DMS53 treated with DMSO at 0.1 percent for 48 hours (cell line): Measurements from ENCODE around the gene PRRT1.
A peak's percentile ranks its signal among the peaks of the same experiment; 100 is the strongest.

ENCODE experiments used
- DNase-seq: peaks from one replicate; lab custom pipeline; 2025; ENCODE audit not compliant: unreplicated experiment; lab: John Stamatoyannopoulos, UW

Gene PRRT1

GRCh38 chr6:32175711-32176475, 24.2 kb upstream of the PRRT1 start, which contains the start of gene AGPAT1:
Gene AGPAT1 (minus strand): TSS chr6:32176084. CDS start chr6:32171496, 4,588 bp downstream.
- peak; percentile 93 for DNase-seq

GRCh38 chr6:32175322-32175710, 23.6 kb upstream of the PRRT1 start:
- no peak for DNase-seq

GRCh38 chr6:32174416-32174815, 22.7 kb upstream of the PRRT1 start:
- DNase-seq = no peak

- no peak for DNase-seq
These were observed 21.4 kb upstream of the PRRT1 start for GRCh38 chr6:32173051-32173727.

DNA sequence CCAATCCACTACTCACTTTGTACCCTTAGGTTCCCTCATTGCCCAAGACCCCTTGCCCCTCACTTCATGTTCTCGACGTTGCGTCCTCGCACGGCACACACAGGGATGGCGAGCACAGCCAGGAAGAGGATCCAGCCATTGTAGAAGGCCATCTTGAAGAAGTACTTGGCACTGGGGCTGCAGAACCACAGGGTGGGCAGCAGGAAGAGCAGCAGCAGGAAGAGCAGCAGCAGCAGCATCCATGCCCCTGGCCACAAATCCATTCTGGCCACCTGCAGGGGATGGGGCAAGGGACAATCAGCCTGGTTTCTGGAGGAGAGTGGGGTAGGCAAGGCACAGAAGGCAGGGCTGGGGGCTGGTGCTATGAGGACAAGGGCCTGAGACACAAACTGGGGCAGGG, 19.5 kb upstream of the PRRT1 start:
- DNase-seq = no peak

- no peak for DNase-seq
These were observed 18.6 kb upstream of the PRRT1 start for GRCh38 chr6:32170294-32170693.

DNA sequence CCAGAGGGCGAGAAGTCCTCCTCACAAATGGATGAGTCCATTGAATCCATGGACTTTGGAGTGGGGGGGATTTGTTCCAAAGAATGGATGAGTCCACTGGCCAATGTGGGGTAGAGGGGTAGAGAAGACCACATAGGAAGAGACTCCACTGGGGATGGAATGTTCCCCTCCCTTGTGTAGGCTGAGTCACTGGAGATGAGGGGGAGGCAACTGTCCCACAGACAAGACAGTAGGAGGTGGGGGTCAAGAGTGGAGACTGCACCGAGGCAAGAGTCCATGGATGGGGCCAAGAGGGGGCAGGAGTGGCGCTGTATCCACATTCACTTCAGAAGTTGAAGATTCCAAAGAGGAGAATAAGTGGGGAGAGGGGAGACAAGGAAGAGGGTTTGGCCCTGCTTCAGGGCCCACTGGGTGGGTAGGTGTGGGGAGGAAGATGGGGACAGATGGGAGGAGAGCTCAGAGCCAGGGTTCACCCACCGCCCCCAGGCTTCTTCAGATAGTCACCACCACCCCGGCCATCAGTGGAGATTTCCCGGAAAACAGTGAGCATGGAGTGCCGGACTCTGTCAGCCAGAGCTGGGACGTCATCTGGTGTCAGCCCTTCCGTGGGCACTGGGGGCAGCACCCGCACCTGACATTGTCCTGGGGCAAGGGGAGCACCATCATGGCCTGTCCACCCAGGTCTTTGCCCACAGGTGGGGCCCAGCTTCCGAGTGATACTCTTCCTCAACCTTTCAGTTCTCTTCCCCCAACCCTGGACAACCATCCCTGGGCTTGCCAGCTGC, 17.3 kb upstream of the PRRT1 start:
- no peak for DNase-seq

DNA sequence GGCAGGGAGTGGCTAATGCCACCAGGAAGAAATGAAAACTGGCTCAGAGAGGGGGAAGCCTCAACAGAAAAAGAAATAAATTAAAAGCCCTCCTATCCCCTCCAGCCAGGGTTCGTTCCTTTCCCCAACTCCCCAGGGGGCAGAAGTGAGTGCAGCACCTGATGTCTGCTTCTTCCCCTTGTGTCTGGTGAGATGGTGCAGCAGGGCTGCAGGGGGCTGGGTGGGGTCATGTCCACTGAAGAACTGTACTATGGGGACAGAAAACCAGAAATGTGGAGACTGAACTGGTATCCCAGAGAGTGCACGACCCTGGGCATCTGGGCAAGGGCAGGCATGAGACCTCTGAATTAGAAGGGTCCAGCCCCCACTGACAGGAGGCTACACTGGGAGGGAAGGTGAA, 16.6 kb upstream of the PRRT1 start:
- no peak for DNase-seq

- DNase-seq = no peak
These were observed 16.1 kb upstream of the PRRT1 start for GRCh38 chr6:32167761-32168262.

DNA sequence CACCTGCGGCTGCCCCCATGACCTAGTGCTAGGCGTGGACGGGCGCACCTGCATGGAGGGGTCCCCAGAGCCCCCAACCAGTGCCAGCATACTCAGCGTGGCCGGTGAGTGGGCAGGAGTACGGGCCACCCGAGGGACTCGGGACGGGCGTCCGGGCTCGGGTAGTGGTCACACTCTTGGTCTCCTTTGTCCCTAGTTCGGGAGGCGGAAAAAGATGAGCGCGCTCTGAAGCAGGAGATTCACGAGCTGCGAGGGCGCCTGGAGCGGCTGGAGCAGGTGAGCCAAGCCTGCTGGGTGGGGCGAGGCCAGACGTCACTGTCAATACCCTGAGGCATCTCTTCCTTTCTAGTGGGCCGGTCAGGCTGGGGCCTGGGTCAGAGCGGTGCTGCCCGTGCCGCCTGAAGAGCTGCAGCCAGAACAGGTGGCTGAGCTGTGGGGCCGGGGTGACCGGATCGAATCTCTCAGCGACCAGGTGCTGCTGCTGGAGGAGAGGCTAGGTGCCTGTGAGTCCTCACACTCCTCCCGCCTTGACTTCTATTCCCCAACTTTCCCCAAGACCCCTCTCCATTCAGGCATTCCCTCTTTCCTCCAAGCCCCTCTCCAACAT, 15.5 kb upstream of the PRRT1 start:
- peak; percentile 56 for DNase-seq

GRCh38 chr6:32166411-32167061, 14.8 kb upstream of the PRRT1 start:
- no peak for DNase-seq

DNA sequence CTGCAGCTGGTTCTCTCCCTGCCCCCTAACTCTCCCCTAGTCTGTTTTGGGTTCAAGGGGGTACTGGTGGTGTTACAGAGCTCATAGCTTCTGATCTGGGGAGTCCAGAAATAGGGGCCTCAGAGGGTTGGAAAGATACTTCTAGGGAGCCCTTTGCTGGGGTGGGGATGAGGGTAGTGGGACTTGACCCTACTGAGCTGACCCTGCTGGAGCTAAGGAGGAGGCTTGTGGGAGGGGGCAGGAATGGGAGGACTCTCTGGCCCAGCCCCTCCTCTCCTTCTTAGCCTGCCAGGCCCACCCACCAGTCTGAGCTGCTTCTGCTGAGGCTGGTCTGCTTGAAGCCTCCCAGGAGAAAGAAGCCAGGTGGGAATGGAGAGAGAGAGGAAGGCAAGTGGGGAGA, 12.6 kb upstream of the PRRT1 start, which contains the start of gene EGFL8:
Gene EGFL8 (plus strand): TSS at position 301 of the 400 bp plus-strand sequence. CDS start 1,571 bp downstream, outside the sequence.
- DNase-seq = no peak

DNA sequence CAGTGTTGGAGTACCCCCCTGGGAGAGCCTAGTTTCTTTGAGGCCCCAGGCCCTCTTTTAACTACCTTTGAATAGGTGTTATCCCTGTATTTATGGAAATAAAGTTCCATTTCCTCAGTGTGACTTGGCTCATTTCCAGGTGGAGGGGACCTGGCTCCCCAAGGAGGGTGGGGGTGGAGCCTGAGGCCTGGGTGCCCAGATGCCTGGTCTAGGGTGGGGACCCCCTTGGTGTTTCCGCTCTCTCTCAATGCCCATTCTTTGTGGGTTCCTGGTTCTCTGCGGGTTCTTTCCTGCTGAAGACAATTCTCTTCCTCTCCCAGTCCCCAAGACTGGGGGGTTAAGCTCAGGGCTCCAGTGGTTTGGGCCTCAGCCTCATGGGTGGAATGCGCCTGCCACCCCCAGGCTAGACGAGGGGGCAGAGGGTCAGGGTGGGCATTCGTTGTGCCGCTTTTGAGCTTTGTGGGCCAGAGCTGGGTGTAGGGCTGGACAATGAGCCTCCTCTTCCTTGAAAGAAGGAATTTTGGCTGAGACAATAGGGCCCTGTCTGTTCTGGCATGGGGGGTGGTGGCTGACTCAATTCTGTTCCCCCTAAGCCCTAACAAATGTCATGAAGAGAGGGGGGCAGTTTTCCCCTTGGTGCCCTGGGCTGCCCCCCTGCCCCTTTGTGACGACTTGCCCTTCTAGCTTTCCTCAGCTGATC, 12.0 kb upstream of the PRRT1 start:
- DNase-seq = no peak

DNA sequence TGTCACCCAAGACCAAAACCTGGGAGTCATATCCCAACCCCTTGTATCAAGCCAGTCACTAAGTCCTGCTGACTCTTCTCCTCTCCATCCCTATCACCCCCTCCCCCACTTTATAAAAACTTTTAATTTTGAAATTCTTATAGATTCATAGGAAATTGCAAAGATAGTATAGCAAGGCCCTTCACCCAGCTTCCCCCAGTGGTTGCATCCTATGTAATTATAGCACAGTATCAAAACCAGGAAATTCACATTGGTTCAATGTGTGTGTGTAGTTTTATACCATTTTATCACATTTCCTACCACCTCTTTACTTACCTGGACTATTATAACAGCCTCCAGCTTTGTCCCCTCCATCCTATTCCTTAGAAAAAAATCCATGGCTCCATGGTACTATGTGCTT, 6.3 kb upstream of the PRRT1 start:
- DNase-seq = no peak

GRCh38 chr6:32156891-32157290, 5.2 kb upstream of the PRRT1 start:
- no peak for DNase-seq

DNA sequence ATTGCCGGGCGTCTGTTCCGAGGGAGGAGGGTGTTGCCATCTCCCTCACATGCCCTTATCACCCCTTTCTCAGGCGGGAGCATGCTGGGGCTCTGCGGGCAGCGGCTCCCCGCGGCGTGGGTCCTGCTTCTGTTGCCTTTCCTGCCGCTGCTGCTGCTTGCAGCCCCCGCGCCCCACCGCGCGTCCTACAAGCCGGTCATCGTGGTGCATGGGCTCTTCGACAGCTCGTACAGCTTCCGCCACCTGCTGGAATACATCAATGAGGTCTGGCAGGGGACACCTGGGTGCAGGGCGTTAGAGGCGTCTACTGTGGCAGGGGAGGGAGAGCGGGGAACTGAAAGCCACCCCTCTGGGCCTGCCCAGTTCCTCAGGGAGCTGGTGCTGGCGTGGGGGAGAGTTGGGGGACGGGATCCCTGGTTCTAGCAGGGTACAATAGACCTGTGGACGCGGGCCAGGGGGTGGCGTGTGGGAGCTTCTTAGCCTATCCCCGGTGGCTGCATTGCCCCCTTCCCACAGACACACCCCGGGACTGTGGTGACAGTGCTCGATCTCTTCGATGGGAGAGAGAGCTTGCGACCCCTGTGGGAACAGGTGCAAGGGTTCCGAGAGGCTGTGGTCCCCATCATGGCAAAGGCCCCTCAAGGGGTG, 2.9 kb upstream of the PRRT1 start:
- peak; percentile 77 for DNase-seq

DNA sequence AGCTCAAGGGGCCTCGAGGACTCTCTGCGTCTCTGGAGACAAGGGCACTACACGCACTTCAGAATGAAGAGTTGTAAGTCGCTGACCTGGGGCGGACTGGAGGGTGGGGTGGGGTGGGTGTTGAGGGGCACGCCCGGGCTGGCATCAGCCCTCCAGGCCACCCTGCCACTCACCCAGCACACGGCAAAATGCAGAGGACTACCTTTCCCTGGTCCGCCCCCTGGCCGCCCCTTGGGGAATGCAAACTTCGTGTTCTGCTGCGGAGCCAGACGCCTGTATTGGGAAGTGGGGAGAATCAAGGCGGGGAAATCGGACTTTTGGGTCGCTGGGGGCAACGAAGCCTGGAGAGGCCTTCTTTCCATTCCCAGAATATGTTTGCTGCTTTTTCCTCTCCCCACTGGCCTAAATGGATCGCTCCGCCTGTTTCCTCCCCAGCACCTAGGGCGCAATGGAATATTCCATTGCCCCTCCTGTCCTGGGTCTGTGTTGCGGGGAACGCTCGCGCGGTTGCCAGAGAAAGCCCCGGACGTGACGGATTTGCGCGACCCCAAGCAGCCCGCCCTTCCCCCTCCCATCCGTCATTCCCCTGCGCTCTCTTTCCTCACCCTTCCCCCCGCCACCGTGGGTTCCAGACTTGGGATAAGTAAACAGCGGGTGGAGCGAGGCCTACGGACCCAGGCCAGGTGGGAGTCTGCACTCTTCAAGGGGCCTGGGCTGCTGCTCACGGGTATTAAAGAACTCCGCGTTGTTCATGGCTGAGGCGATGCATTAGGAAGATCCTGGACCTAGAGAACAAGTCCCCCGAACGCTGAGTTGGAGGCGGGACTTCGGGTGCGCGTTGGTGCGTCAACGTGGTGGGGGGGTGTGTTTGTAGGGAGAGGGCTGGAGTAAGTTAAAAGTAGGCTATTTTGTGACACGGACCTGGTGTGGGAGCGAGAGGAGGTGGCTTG, 2.1 kb upstream of the PRRT1 start, which contains the start of gene PPT2:
Gene PPT2 (plus strand): TSS at position 578 of the 950 bp plus-strand sequence. CDS start 454 bp downstream, outside the sequence.
- DNase-seq = peak; percentile 56
